ENCODE data around the gene PICK1.

GRCh38 chr22:38083931-38084631 lies 26.9 kb downstream of the PICK1 start, which contains the start of gene SLC16A8:
- TF ChIP-seq, protein P1, sequence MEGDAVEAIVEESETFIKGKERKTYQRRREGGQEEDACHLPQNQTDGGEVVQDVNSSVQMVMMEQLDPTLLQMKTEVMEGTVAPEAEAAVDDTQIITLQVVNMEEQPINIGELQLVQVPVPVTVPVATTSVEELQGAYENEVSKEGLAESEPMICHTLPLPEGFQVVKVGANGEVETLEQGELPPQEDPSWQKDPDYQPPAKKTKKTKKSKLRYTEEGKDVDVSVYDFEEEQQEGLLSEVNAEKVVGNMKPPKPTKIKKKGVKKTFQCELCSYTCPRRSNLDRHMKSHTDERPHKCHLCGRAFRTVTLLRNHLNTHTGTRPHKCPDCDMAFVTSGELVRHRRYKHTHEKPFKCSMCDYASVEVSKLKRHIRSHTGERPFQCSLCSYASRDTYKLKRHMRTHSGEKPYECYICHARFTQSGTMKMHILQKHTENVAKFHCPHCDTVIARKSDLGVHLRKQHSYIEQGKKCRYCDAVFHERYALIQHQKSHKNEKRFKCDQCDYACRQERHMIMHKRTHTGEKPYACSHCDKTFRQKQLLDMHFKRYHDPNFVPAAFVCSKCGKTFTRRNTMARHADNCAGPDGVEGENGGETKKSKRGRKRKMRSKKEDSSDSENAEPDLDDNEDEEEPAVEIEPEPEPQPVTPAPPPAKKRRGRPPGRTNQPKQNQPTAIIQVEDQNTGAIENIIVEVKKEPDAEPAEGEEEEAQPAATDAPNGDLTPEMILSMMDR (conservative IDR thresholded peaks at IDR 0.05), result no peak
- TF ChIP-seq ZFX (IDR thresholded peaks at IDR 0.05), result no peak
